GM23338 (cell line): ENCODE data around the gene ASL. TPM values are rescaled to one million over a fixed set of nuclear protein-coding genes. Genes with fewer than 3 reads are reported as not detected.
A peak's percentile ranks its signal among the peaks of the same experiment; 100 is the strongest.

Source experiments
- ATAC-seq: fragments of 200-7000 bp; cut with Tn5 transposase; 3 replicates; pipeline ENCODE4 v1.9.1; 2020
- DNase-seq: peaks from one replicate; pipeline ENCODE4 v3.0.0-alpha.2; 2015; ENCODE audit warnings: low spot score
- H2AFZ ChIP-seq: fragments of 200-600 bp; sonication (generic); 2 replicates; pipeline ENCODE4 v1.8.0; 2016; ENCODE audit warnings: antibody characterized with exemption, mild to moderate bottlenecking, moderate library complexity
- H3F3A ChIP-seq: fragments of 200-600 bp; sonication (generic); replicated peaks from 2 replicates; pipeline ENCODE4 v1.8.0; 2017; ENCODE audit warnings: antibody characterized with exemption, mixed run types, low read depth
- H3K27ac ChIP-seq: fragments of 200-600 bp; sonication (generic); 2 replicates; pipeline ENCODE4 v1.6.1; 2016; ENCODE audit warnings: low read depth
- H3K27me3 ChIP-seq: fragments of 200-600 bp; sonication (generic); 2 replicates; pipeline ENCODE4 v1.8.0; 2016; ENCODE audit warnings: mild to moderate bottlenecking, mixed run types, moderate library complexity; ENCODE audit not compliant: insufficient read depth
- H3K36me3 ChIP-seq: fragments of 200-600 bp; sonication (generic); 2 replicates; pipeline ENCODE4 v1.8.0; 2016; ENCODE audit warnings: mild to moderate bottlenecking; ENCODE audit not compliant: insufficient read depth
- H3K4me1 ChIP-seq: fragments of 200-600 bp; sonication (generic); 2 replicates; pipeline ENCODE4 v1.8.0; 2016; ENCODE audit warnings: mild to moderate bottlenecking, moderate library complexity; ENCODE audit not compliant: insufficient read depth
- H3K4me2 ChIP-seq: fragments of 200-600 bp; sonication (generic); 2 replicates; pipeline ENCODE4 v1.7.1; 2017; ENCODE audit warnings: mixed run types
- H3K4me3 ChIP-seq: fragments of 200-600 bp; sonication (generic); 2 replicates; pipeline ENCODE4 v1.6.1; 2016; ENCODE audit warnings: mixed run types
- H3K79me2 ChIP-seq: fragments of 200-600 bp; sonication (generic); replicated peaks from 2 replicates; pipeline ENCODE4 v1.8.0; 2017; ENCODE audit warnings: mild to moderate bottlenecking; ENCODE audit not compliant: insufficient read depth
- H3K9me2 ChIP-seq: fragments of 200-600 bp; sonication (generic); 2 replicates; pipeline ENCODE4 v1.8.0; 2017; ENCODE audit not compliant: insufficient read depth
- H4K20me1 ChIP-seq: fragments of 200-600 bp; sonication (generic); replicated peaks from 2 replicates; pipeline ENCODE4 v1.8.0; 2017; ENCODE audit warnings: mild to moderate bottlenecking; ENCODE audit not compliant: insufficient read depth
- H3K27ac Mint-ChIP-seq: 2 replicates; pipeline ENCODE4 v1.8.0; 2020; ENCODE audit warnings: inconsistent platforms, mild to moderate bottlenecking, moderate library complexity, mixed read lengths
- H3K27me3 Mint-ChIP-seq: 3 replicates; pipeline ENCODE4 v1.8.0; 2022; ENCODE audit warnings: low read depth, mild to moderate bottlenecking, moderate library complexity, mixed read lengths, inconsistent platforms; ENCODE audit not compliant: insufficient read depth, poor library complexity
- H3K36me3 Mint-ChIP-seq: 3 replicates; pipeline ENCODE4 v1.8.0; 2021; ENCODE audit warnings: low read depth, mild to moderate bottlenecking, inconsistent platforms, moderate library complexity, mixed read lengths
- H3K4me1 Mint-ChIP-seq: 3 replicates; pipeline ENCODE4 v1.8.0; 2020; ENCODE audit warnings: mild to moderate bottlenecking, inconsistent platforms, mixed read lengths
- H3K4me3 Mint-ChIP-seq: 3 replicates; pipeline ENCODE4 v1.8.0; 2021; ENCODE audit warnings: moderate library complexity, mild to moderate bottlenecking, inconsistent platforms, mixed read lengths
- H3K9me3 Mint-ChIP-seq: 3 replicates; pipeline ENCODE4 v1.8.0; 2020; ENCODE audit warnings: moderate library complexity, mild to moderate bottlenecking, inconsistent platforms, mixed read lengths
- CREB1 ChIP-seq: fragments of 250-450 bp; sonication (Bioruptor Pico); IDR thresholded peaks from 2 replicates; pipeline ENCODE4 v1.5.0; 2020; ENCODE audit warnings: low read depth, mild to moderate bottlenecking, moderate library complexity
- CTCF ChIP-seq, 2 experiments: fragments of 200-600 bp in 1 of 2; sonication (generic) in 1 of 2; conservative IDR thresholded peaks; 2 replicates each; pipeline versions ENCODE4 v1.5.1 to v1.6.1; 2016 to 2017; ENCODE audit warnings: antibody characterized with exemption in 2 of 2, low read depth in 2 of 2, mild to moderate bottlenecking in 2 of 2, moderate library complexity in 1 of 2
- EZH2 ChIP-seq: fragments of 200-600 bp; sonication (generic); IDR thresholded peaks from one replicate; pipeline ENCODE4 v1.8.0; 2017; ENCODE audit warnings: antibody characterized with exemption, mild to moderate bottlenecking, low read depth; ENCODE audit not compliant: unreplicated experiment
- EZH2phosphoT487 ChIP-seq: fragments of 200-600 bp; sonication (generic); IDR thresholded peaks from one replicate; pipeline ENCODE4 v1.8.1; 2018; ENCODE audit warnings: antibody characterized with exemption; ENCODE audit not compliant: unreplicated experiment
- JUNB ChIP-seq: IDR thresholded peaks from one replicate; pipeline ENCODE4 v1.6.1; 2016; ENCODE audit warnings: antibody characterized with exemption; ENCODE audit not compliant: unreplicated experiment
- NANOG ChIP-seq: IDR thresholded peaks from 2 replicates; pipeline ENCODE4 v1.6.1; 2016; ENCODE audit warnings: antibody characterized with exemption, borderline replicate concordance
- POLR2AphosphoS5 ChIP-seq: IDR thresholded peaks from 2 replicates; pipeline ENCODE4 v1.6.1; 2016; ENCODE audit warnings: antibody characterized with exemption, low read depth
- STAT1 ChIP-seq: IDR thresholded peaks from one replicate; pipeline ENCODE4 v1.6.1; 2016; ENCODE audit warnings: antibody characterized with exemption; ENCODE audit not compliant: unreplicated experiment
- ZNF114 ChIP-seq: fragments of 250-450 bp; sonication (Bioruptor Pico); IDR thresholded peaks from 2 replicates; pipeline ENCODE4 v1.5.0; 2020; ENCODE audit warnings: mild to moderate bottlenecking, moderate library complexity
- polyA plus RNA-seq: library from polyadenylated mRNA; unstranded; fragments of >200 nt; fragmentation: Nextera tagmentation; extraction: Ambion mirVana; gene quantifications from 2 replicates; pipeline ENCODE4 v1.2.1, GENCODE V29; 2016
- total RNA-seq: library from RNA; depleted of rRNA; stranded (reverse); fragments of >200 nt; shearing (Covaris generic); gene quantifications from 2 replicates; pipeline ENCODE4 v1.2.3, GENCODE V29; 2014
- TF ChIP-seq, protein P1 (sequence below): IDR thresholded peaks from 2 replicates; pipeline ENCODE4 v1.6.1; 2016; ENCODE audit warnings: antibody characterized with exemption
- TF ChIP-seq, protein P2 (sequence below): IDR thresholded peaks from one replicate; pipeline ENCODE4 v1.6.1; 2018; ENCODE audit warnings: antibody characterized with exemption; ENCODE audit not compliant: unreplicated experiment
- TF ChIP-seq, protein P3 (sequence below): fragments of 250-450 bp; sonication (Bioruptor Pico); IDR thresholded peaks from 2 replicates; pipeline ENCODE4 v1.5.0; 2020; ENCODE audit warnings: mild to moderate bottlenecking, moderate library complexity

ASL gene
- total and polyA plus RNA-seq, 2 experiments from 2014 or later: 14.9 to 36.9 TPM

DNA sequence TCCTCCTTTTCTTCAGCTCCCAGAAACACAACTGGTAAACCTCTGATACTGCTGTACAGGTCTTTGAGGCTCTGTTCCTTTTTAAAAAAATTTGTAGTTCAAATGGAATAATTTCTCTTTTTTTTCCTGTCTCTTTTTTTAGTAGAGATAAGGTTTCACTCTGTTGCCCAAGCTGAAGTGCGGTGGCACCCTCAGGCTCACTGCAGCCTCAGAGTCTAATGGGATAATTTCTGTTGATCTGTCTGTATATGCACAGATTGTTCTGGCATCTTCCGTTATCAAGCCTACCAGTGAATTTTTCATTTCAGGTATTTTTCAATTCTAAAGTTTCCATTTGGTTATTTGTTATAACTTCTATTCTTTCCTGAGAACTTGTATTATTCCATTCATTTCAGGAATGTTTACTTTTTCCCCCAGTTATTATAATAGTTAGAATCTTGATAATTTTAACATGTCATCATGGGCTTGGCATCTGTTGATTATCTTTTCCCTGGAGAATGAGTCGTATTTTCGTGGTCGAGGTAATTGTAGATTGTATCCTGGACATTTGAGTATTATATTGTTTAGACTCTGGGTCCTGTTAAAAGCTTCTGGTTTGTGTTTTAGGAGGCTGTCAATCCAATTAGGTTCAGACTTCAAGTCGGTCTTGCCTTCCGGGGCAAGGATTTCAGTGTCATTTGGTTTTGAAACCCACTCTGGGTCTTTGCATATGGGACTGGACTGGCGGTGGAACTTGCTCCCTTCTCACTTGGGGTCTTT, 63.6 kb downstream of the ASL start:
- Mint-ChIP-seq H3K27ac (peak overlapping the region; percentile 52), H3K4me1 (no peaks in the 10 kb centered on the region), H3K27me3 (peaks cover 2% of the 10 kb centered on the region), H3K36me3 (peaks cover 48% of the 10 kb centered on the region), H3K4me3 (no peak overlapping the region), H3K9me3 (no peaks in the 10 kb centered on the region; the same call in 2 of the 3 replicates)
- Histone ChIP-seq H3K27ac (no peak overlapping the region), H4K20me1 (peaks cover 5% of the 10 kb centered on the region; the same call in 1 of the 2 replicates), H3K79me2 (no peaks in the 10 kb centered on the region; the same call in 1 of the 2 replicates), H2AFZ (no peak overlapping the region), H3K4me2 (no peak overlapping the region), H3K27me3 (no peaks in the 10 kb centered on the region), H3K36me3 (peaks cover 41% of the 10 kb centered on the region), H3F3A (no peaks in the 10 kb centered on the region), H3K4me1 (no peaks in the 10 kb centered on the region), H3K9me2 (no peaks in the 10 kb centered on the region), H3K4me3 (no peak overlapping the region)
- TF ChIP-seq STAT1: no peak
- no peak for TF ChIP-seq POLR2AphosphoS5
- TF ChIP-seq, protein P1, sequence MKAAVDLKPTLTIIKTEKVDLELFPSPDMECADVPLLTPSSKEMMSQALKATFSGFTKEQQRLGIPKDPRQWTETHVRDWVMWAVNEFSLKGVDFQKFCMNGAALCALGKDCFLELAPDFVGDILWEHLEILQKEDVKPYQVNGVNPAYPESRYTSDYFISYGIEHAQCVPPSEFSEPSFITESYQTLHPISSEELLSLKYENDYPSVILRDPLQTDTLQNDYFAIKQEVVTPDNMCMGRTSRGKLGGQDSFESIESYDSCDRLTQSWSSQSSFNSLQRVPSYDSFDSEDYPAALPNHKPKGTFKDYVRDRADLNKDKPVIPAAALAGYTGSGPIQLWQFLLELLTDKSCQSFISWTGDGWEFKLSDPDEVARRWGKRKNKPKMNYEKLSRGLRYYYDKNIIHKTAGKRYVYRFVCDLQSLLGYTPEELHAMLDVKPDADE: no peak
- TF ChIP-seq NANOG: no peak
- TF ChIP-seq, protein P2, sequence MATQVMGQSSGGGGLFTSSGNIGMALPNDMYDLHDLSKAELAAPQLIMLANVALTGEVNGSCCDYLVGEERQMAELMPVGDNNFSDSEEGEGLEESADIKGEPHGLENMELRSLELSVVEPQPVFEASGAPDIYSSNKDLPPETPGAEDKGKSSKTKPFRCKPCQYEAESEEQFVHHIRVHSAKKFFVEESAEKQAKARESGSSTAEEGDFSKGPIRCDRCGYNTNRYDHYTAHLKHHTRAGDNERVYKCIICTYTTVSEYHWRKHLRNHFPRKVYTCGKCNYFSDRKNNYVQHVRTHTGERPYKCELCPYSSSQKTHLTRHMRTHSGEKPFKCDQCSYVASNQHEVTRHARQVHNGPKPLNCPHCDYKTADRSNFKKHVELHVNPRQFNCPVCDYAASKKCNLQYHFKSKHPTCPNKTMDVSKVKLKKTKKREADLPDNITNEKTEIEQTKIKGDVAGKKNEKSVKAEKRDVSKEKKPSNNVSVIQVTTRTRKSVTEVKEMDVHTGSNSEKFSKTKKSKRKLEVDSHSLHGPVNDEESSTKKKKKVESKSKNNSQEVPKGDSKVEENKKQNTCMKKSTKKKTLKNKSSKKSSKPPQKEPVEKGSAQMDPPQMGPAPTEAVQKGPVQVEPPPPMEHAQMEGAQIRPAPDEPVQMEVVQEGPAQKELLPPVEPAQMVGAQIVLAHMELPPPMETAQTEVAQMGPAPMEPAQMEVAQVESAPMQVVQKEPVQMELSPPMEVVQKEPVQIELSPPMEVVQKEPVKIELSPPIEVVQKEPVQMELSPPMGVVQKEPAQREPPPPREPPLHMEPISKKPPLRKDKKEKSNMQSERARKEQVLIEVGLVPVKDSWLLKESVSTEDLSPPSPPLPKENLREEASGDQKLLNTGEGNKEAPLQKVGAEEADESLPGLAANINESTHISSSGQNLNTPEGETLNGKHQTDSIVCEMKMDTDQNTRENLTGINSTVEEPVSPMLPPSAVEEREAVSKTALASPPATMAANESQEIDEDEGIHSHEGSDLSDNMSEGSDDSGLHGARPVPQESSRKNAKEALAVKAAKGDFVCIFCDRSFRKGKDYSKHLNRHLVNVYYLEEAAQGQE: no peak
- TF ChIP-seq EZH2phosphoT487: no peak
- TF ChIP-seq ZNF114 (CRISPR knock-in tag): no peak
- no peak for TF ChIP-seq EZH2
- TF ChIP-seq, protein P3, sequence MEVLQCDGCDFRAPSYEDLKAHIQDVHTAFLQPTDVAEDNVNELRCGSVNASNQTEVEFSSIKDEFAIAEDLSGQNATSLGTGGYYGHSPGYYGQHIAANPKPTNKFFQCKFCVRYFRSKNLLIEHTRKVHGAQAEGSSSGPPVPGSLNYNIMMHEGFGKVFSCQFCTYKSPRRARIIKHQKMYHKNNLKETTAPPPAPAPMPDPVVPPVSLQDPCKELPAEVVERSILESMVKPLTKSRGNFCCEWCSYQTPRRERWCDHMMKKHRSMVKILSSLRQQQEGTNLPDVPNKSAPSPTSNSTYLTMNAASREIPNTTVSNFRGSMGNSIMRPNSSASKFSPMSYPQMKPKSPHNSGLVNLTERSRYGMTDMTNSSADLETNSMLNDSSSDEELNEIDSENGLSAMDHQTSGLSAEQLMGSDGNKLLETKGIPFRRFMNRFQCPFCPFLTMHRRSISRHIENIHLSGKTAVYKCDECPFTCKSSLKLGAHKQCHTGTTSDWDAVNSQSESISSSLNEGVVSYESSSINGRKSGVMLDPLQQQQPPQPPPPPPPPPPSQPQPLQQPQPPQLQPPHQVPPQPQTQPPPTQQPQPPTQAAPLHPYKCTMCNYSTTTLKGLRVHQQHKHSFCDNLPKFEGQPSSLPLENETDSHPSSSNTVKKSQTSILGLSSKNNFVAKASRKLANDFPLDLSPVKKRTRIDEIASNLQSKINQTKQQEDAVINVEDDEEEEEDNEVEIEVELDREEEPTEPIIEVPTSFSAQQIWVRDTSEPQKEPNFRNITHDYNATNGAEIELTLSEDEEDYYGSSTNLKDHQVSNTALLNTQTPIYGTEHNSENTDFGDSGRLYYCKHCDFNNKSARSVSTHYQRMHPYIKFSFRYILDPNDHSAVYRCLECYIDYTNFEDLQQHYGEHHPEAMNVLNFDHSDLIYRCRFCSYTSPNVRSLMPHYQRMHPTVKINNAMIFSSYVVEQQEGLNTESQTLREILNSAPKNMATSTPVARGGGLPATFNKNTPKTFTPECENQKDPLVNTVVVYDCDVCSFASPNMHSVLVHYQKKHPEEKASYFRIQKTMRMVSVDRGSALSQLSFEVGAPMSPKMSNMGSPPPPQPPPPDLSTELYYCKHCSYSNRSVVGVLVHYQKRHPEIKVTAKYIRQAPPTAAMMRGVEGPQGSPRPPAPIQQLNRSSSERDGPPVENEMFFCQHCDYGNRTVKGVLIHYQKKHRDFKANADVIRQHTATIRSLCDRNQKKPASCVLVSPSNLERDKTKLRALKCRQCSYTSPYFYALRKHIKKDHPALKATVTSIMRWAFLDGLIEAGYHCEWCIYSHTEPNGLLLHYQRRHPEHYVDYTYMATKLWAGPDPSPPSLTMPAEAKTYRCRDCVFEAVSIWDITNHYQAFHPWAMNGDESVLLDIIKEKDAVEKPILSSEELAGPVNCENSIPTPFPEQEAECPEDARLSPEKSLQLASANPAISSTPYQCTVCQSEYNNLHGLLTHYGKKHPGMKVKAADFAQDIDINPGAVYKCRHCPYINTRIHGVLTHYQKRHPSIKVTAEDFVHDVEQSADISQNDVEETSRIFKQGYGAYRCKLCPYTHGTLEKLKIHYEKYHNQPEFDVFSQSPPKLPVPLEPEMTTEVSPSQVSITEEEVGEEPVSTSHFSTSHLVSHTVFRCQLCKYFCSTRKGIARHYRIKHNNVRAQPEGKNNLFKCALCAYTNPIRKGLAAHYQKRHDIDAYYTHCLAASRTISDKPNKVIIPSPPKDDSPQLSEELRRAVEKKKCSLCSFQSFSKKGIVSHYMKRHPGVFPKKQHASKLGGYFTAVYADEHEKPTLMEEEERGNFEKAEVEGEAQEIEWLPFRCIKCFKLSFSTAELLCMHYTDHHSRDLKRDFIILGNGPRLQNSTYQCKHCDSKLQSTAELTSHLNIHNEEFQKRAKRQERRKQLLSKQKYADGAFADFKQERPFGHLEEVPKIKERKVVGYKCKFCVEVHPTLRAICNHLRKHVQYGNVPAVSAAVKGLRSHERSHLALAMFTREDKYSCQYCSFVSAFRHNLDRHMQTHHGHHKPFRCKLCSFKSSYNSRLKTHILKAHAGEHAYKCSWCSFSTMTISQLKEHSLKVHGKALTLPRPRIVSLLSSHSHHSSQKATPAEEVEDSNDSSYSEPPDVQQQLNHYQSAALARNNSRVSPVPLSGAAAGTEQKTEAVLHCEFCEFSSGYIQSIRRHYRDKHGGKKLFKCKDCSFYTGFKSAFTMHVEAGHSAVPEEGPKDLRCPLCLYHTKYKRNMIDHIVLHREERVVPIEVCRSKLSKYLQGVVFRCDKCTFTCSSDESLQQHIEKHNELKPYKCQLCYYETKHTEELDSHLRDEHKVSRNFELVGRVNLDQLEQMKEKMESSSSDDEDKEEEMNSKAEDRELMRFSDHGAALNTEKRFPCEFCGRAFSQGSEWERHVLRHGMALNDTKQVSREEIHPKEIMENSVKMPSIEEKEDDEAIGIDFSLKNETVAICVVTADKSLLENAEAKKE (CRISPR knock-in tag): no peak
- no peak for TF ChIP-seq CREB1
- TF ChIP-seq JUNB: no peak
- no peak for TF ChIP-seq CTCF (conservative IDR thresholded peaks at IDR 0.05; ENCODE audit: low read depth in 2 of 2)
- no peak for ATAC-seq
- no peak for DNase-seq
